ENCODE data around the gene CCDC13. TPM values are rescaled to one million over a fixed set of nuclear protein-coding genes. Genes with fewer than 3 reads are reported as not detected.

The CCDC13 gene
- total RNA-seq, 1 experiment from 2014 or later: 0.79 TPM

GRCh38 chr3:42804106-42804830 lies 31.2 kb upstream of the CCDC13 start, which contains the start of gene HIGD1A (continued):
- TF ChIP-seq ZNF263 (CRISPR knock-in tag; IDR thresholded peaks at IDR 0.05; ENCODE audit: low read depth) (no peak), STAT6 (CRISPR knock-in tag; conservative IDR thresholded peaks at IDR 0.05; ENCODE audit: low read depth) (no peak), ZNF317 (CRISPR knock-in tag; IDR thresholded peaks at IDR 0.05; ENCODE audit: borderline replicate concordance, low read depth) (no peak), ELF4 (CRISPR knock-in tag; IDR thresholded peaks at IDR 0.05; ENCODE audit: low read depth) (no peak), CDX4 (CRISPR knock-in tag; IDR thresholded peaks at IDR 0.05; ENCODE audit: borderline replicate concordance) (no peak), SMAD4 (CRISPR knock-in tag; IDR thresholded peaks at IDR 0.05) (no peak), ZNF138 (CRISPR knock-in tag; conservative IDR thresholded peaks at IDR 0.05) (no peak), E2F1 (CRISPR knock-in tag; IDR thresholded peaks at IDR 0.05) (no peak), FOXP1 (CRISPR knock-in tag; IDR thresholded peaks at IDR 0.05; ENCODE audit: borderline replicate concordance) (peak; percentile 54; the same call in 1 of the 2 replicates), SP1 (CRISPR knock-in tag; conservative IDR thresholded peaks at IDR 0.05) (peak; percentile 65; the same call in 1 of the 2 replicates), CREM (CRISPR knock-in tag; IDR thresholded peaks at IDR 0.05) (no peak), ATF3 (CRISPR knock-in tag; conservative IDR thresholded peaks at IDR 0.05) (no peak), PRDM15 (CRISPR knock-in tag; IDR thresholded peaks at IDR 0.05) (peak; percentile 22; the same call in 1 of the 2 replicates), TEAD1 (CRISPR knock-in tag; IDR thresholded peaks at IDR 0.05) (no peak; the same call in 1 of the 2 replicates), TP53 (CRISPR knock-in tag; IDR thresholded peaks at IDR 0.05) (no peak; the same call in 1 of the 2 replicates), JUN (CRISPR knock-in tag; IDR thresholded peaks at IDR 0.05) (no peak), ZNF219 (CRISPR knock-in tag; IDR thresholded peaks at IDR 0.05; ENCODE audit: borderline replicate concordance) (no peak), HMGXB4 (CRISPR knock-in tag; IDR thresholded peaks at IDR 0.05) (0 out of 2 replicates have a peak, but pooled peaks have one; percentile 19), GABPB1 (CRISPR knock-in tag; IDR thresholded peaks at IDR 0.05) (peak; percentile 53)

Data from WTC11 (cell line).